NCI-H748 (cell line): Measurements from ENCODE around the gene CFDP1.

Experiments
- DNase-seq: peaks from one replicate; lab custom pipeline; 2025; ENCODE audit not compliant: unreplicated experiment; lab: John Stamatoyannopoulos, UW

The CFDP1 gene

GRCh38 chr16:75323933-75324332, 109.4 kb downstream of the CFDP1 start:
- no peak for DNase-seq

- no peak for DNase-seq
These were observed 110.1 kb downstream of the CFDP1 start for GRCh38 chr16:75323198-75323597.

GRCh38 chr16:75322740-75323139, 110.6 kb downstream of the CFDP1 start:
- DNase-seq: no peak

GRCh38 chr16:75320435-75320834, 112.9 kb downstream of the CFDP1 start:
- DNase-seq: no peak

GRCh38 chr16:75319513-75320411, 113.5 kb downstream of the CFDP1 start:
- no peak for DNase-seq

- no peak for DNase-seq
These were observed 114.6 kb downstream of the CFDP1 start for GRCh38 chr16:75318737-75319136.

GRCh38 chr16:75317532-75317931, 115.8 kb downstream of the CFDP1 start:
- no peak for DNase-seq

- DNase-seq: no peak
These were observed 116.2 kb downstream of the CFDP1 start for GRCh38 chr16:75317101-75317522.

GRCh38 chr16:75315539-75316306, 117.6 kb downstream of the CFDP1 start:
- DNase-seq: no peak

- no peak for DNase-seq
These were observed 120.4 kb downstream of the CFDP1 start for GRCh38 chr16:75312875-75313274.

GRCh38 chr16:75311383-75311938, 121.8 kb downstream of the CFDP1 start:
- no peak for DNase-seq

GRCh38 chr16:75310541-75310940, 122.8 kb downstream of the CFDP1 start:
- no peak for DNase-seq

GRCh38 chr16:75309899-75310430, 123.3 kb downstream of the CFDP1 start:
- DNase-seq: no peak

- DNase-seq: no peak
These were observed 124.1 kb downstream of the CFDP1 start for GRCh38 chr16:75309156-75309555.

- no peak for DNase-seq
These were observed 125.3 kb downstream of the CFDP1 start for GRCh38 chr16:75308011-75308410.

- no peak for DNase-seq
These were observed 125.8 kb downstream of the CFDP1 start for GRCh38 chr16:75307506-75307905.

- DNase-seq: no peak
These were observed 127.1 kb downstream of the CFDP1 start for GRCh38 chr16:75306099-75306762.

GRCh38 chr16:75305364-75306098, 127.8 kb downstream of the CFDP1 start:
- peak; percentile 1 for DNase-seq

GRCh38 chr16:75304521-75305363, 128.6 kb downstream of the CFDP1 start:
- DNase-seq: no peak
